Ishikawa (cell line): ENCODE measurements around the gene GRIN1.

Source experiments
- CEBPB ChIP-seq: IDR thresholded peaks from 2 replicates; pipeline ENCODE4 v1.6.1; 2012
- CREB1 ChIP-seq: IDR thresholded peaks from 2 replicates; pipeline ENCODE4 v1.6.1; 2012; ENCODE audit warnings: low read depth
- EGR1 ChIP-seq: IDR thresholded peaks from 2 replicates; pipeline ENCODE4 v1.6.1; 2012
- EP300 ChIP-seq: IDR thresholded peaks from 2 replicates; pipeline ENCODE4 v1.6.1; 2012; ENCODE audit warnings: borderline replicate concordance
- FOXM1 ChIP-seq: IDR thresholded peaks from 2 replicates; pipeline ENCODE4 v1.6.1; 2012; ENCODE audit warnings: low read depth, borderline replicate concordance
- NFIC ChIP-seq: IDR thresholded peaks from 2 replicates; pipeline ENCODE4 v1.6.1; 2012
- RAD21 ChIP-seq: IDR thresholded peaks from 2 replicates; pipeline ENCODE4 v1.6.1; 2012; ENCODE audit warnings: low read depth
- TAF1 ChIP-seq: IDR thresholded peaks from 2 replicates; pipeline ENCODE4 v1.6.1; 2012; ENCODE audit warnings: low read depth, mild to moderate bottlenecking
- TCF12 ChIP-seq: IDR thresholded peaks from 2 replicates; pipeline ENCODE4 v1.6.1; 2012; ENCODE audit warnings: low read depth
- TEAD4 ChIP-seq: IDR thresholded peaks from 2 replicates; pipeline ENCODE4 v1.6.1; 2012
- USF1 ChIP-seq: IDR thresholded peaks from 2 replicates; pipeline ENCODE4 v1.6.1; 2012
- YY1 ChIP-seq: IDR thresholded peaks from 2 replicates; pipeline ENCODE4 v1.6.1; 2012; ENCODE audit warnings: low read depth
- ZBTB7A ChIP-seq: IDR thresholded peaks from 2 replicates; pipeline ENCODE4 v1.6.1; 2012; ENCODE audit warnings: low read depth
- TF ChIP-seq, protein P1 (sequence below): IDR thresholded peaks from 2 replicates; pipeline ENCODE4 v1.6.1; 2012; ENCODE audit warnings: low read depth, mild to moderate bottlenecking
- TF ChIP-seq, protein P2 (sequence below): IDR thresholded peaks from 2 replicates; pipeline ENCODE4 v1.6.1; 2012

Gene GRIN1

GRCh38 chr9:137201205-137201868 is 62.4 kb downstream of the GRIN1 start:
- TF ChIP-seq EGR1: no peak
- TF ChIP-seq ZBTB7A: no peak
- no peak for TF ChIP-seq TCF12
- no peak for TF ChIP-seq TAF1
- TF ChIP-seq TEAD4: no peak
- TF ChIP-seq EP300: no peak
- TF ChIP-seq USF1: no peak
- TF ChIP-seq YY1: no peak
- TF ChIP-seq, protein P1, sequence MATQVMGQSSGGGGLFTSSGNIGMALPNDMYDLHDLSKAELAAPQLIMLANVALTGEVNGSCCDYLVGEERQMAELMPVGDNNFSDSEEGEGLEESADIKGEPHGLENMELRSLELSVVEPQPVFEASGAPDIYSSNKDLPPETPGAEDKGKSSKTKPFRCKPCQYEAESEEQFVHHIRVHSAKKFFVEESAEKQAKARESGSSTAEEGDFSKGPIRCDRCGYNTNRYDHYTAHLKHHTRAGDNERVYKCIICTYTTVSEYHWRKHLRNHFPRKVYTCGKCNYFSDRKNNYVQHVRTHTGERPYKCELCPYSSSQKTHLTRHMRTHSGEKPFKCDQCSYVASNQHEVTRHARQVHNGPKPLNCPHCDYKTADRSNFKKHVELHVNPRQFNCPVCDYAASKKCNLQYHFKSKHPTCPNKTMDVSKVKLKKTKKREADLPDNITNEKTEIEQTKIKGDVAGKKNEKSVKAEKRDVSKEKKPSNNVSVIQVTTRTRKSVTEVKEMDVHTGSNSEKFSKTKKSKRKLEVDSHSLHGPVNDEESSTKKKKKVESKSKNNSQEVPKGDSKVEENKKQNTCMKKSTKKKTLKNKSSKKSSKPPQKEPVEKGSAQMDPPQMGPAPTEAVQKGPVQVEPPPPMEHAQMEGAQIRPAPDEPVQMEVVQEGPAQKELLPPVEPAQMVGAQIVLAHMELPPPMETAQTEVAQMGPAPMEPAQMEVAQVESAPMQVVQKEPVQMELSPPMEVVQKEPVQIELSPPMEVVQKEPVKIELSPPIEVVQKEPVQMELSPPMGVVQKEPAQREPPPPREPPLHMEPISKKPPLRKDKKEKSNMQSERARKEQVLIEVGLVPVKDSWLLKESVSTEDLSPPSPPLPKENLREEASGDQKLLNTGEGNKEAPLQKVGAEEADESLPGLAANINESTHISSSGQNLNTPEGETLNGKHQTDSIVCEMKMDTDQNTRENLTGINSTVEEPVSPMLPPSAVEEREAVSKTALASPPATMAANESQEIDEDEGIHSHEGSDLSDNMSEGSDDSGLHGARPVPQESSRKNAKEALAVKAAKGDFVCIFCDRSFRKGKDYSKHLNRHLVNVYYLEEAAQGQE: no peak
- TF ChIP-seq, protein P2, sequence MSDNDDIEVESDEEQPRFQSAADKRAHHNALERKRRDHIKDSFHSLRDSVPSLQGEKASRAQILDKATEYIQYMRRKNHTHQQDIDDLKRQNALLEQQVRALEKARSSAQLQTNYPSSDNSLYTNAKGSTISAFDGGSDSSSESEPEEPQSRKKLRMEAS: no peak
- TF ChIP-seq RAD21: no peak

DNA sequence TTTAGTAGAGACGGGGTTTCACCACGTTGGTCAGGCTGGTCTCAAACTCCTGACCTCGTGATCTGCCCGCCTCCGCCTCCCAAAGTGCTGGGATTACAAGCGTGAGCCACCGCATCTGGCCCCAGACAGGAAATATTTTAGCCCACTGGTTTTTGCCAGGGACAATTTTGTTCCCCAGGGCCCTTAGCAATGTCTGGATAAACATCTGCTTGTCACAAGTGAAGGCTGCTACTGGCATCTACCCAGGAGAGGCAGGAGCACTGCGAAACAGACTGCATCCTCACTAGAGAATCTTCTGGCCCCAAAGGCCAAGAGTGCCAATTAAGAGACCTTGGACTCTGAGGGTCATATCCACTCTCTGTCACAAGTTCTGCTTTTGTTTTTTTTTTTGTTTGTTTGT is 64.0 kb downstream of the GRIN1 start:
- TF ChIP-seq, protein P1: no peak
- no peak for TF ChIP-seq EGR1
- TF ChIP-seq ZBTB7A: no peak
- no peak for TF ChIP-seq TEAD4
- TF ChIP-seq EP300: no peak
- TF ChIP-seq, protein P2: no peak

GRCh38 chr9:137204731-137205125 is 65.8 kb downstream of the GRIN1 start:
- TF ChIP-seq RAD21: no peak
- TF ChIP-seq EGR1: no peak
- TF ChIP-seq CREB1: no peak
- no peak for TF ChIP-seq ZBTB7A
- no peak for TF ChIP-seq CEBPB
- TF ChIP-seq TAF1: no peak
- TF ChIP-seq EP300: no peak
- TF ChIP-seq TEAD4: no peak
- TF ChIP-seq TCF12: no peak
- TF ChIP-seq, protein P1: no peak
- TF ChIP-seq, protein P2: no peak
- TF ChIP-seq FOXM1: no peak
- no peak for TF ChIP-seq YY1
- no peak for TF ChIP-seq USF1
- TF ChIP-seq NFIC: no peak

- TF ChIP-seq TAF1: peak; percentile 90
- peak; percentile 91 for TF ChIP-seq CREB1
- TF ChIP-seq TCF12: peak; percentile 67
- TF ChIP-seq YY1: peak; percentile 95
- TF ChIP-seq NFIC: no peak
- no peak for TF ChIP-seq EGR1
- 0 out of 2 replicates have a peak, but pooled peaks have one; percentile 14 for TF ChIP-seq USF1
- TF ChIP-seq, protein P2: peak; percentile 83
Observed at GRCh38 chr9:137205126-137206069, 66.4 kb downstream of the GRIN1 start, which contains the start of the genes NDOR1 and TMEM203. NDOR1 (plus strand) TSS chr9:137205700; CDS start chr9:137205778, 78 bp downstream. TMEM203 (minus strand) TSS chr9:137205648; CDS start chr9:137205414, 234 bp downstream.
